ENCODE data around the gene DYNLT5. TPM values are rescaled to one million over a fixed set of nuclear protein-coding genes. Genes with fewer than 3 reads are reported as not detected.
"Not testable (repeated sequence)": the region's sequence is repeated elsewhere in the genome, so short reads cannot be mapped to it uniquely, and the experiment has no call there.

DYNLT5 gene, protein sequence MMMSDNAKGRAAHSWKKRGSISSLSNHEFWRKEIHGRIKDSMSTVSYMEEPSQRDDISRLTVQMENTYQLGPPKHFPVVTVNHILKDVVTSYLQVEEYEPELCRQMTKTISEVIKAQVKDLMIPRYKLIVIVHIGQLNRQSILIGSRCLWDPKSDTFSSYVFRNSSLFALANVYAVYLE
- 4.6 TPM for total RNA-seq
- long read RNA-seq, partial matches to known transcripts = 0 of 1 reads
- long read RNA-seq, other reads (novel, unspliced or antisense) = 0 of 1 reads

- peak; percentile 83 for DNase-seq
- intact Hi-C loops (cut with DNase I) = no loop called here
- ATAC-seq (ENCODE audit: poor library complexity) = peak; percentile 93
These were observed at the start of gene DYNLT5 for GRCh38 chr1:66752000-66752592. Gene DYNLT5 (plus strand): TSS chr1:66752459. CDS start chr1:66754659, 2,200 bp downstream.

DNA sequence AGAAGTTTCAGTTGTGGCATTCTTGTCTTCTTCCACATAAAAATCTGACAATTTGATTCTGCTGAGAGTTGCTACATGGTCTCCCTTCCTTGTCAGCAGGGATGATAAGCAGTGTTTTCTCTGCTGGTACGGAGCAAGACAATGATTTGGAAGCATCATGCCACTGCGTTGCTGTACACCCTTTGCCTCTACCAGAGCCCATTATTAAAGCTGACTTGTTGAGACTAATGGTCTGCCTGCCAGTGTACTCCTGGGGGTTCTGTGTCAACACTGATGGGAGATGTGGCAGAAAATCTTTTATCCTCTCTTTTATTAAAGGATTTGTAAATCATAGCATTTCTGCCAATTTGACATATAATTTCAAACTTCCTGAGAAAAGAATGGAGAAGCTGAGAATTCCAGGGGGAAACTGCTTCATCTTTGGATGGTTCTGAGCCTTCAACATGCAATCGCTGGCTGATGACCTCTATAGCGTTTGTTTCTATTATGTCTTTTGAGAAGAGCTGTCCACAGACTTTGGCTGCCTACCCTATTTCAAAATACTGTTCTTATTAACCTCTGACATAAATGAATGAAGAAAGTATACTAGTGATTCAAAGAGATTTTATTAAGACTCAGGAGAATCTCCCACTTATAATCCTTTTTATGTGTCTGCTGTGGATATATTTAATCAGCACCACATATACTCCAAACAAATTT is 47.9 kb upstream of the DYNLT5 start:
- intact Hi-C loops (cut with DNase I) = no loop called here
- DNase-seq (no peak), ATAC-seq (ENCODE audit: poor library complexity) (no peak)

GRCh38 chr1:66705110-66705509 is 47.1 kb upstream of the DYNLT5 start:
- intact Hi-C loops (cut with DNase I) = no loop called here
- ATAC-seq (ENCODE audit: poor library complexity) = no peak

DNA sequence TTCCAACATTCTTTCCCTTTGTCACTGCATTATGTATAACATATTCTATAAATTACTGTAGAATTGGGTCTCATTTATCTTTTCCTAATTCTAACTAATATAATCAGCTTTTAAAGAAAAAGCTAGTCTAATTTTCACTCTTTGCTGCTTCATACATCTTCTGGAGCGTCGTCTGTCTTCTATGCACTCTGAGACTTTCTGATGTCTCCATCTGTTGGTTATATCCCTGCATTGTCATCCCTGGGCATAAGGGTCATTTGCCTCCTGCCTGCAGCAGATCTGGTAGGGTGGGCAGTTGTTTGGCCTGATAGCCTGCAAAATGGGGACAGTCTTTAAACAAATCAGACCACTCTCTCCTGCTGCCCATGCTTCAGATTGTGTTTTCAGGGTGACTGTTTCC is 40.8 kb upstream of the DYNLT5 start:
- ATAC-seq (ENCODE audit: poor library complexity) = no peak
- intact Hi-C loops (cut with DNase I) = no loop called here
- DNase-seq = no peak

More at GRCh38 chr1:66705110-66705509, 47.1 kb upstream of the DYNLT5 start:
- no peak for DNase-seq

DNA sequence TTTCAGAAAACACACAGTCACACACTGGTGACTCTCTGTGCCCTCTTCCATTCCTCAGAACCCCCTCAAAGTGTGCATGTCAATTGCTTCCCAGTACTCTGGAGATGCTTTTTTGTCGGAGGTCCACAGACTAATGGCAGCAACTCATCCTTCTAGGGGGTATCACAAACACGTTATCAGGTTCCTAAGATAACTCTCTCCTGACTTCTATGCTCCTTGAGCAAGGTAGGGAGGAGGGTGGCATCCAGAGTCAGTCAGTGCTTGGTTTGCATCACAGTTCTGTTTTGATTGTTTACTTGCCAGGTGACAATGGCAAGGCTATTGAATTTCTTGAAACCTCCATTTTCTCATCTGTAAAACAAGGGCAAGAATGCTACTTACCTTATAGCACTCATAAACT is 39.4 kb upstream of the DYNLT5 start:
- DNase-seq (no peak), ATAC-seq (ENCODE audit: poor library complexity) (no peak)
- intact Hi-C loops (cut with DNase I) = no loop called here

DNA sequence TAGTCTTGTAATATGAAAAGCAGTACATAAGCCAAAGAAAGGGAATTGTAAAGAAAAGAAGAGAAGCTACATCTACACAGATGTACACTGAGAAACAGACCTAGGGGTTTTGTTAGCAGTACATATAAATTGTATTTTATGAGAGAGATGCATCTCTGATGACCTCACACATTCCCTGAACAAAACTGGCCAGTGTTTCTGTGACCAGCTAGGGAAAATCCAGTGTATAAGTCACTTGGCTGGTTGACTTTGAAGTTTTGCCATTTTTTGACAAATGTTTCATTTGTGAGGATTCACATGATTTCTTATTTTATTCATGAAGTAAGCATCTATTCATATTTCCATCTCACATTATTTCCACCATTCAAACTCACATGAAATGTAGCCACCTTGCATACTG is 28.3 kb upstream of the DYNLT5 start:
- intact Hi-C loops (cut with DNase I) = loop anchor here (10.0 kb wide), 1 partner anchor 219 kb away; no protein-coding TSS in a partner anchor
- DNase-seq = no peak

DNA sequence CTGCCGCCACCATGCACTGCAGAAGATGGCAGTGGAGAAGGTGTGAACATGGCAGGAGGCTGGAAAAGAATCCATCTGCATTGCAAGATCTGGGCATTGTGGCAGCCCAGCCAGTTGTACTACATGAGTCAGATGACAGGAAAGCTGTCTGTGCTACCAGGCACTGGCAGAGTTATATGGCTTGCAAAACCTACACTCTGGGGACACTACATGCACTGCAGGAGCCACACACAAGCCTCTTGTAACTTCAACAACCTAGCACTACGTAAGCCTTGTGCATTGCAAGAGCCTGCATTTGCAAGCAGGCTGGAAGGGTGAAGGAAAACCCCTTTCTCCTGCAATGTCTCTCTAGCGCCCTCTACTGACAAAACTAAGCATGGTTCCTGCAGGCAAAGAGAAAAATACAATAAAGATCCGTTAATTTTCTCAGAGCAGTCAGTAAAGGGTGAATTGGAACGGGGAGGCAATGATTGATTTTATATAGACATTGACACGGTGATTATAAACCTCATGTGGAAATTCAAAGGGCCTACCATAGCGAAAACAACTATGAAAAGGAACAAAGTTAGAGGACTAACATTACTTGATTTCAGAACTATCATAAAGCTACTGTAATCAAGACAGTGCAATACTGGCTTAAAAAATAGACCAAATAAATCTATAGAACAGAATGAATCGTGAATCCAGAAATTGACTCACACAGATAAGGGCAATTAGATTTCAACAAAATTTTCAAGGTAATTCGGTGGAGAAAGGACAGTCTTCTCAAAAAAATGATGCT is 26.2 kb upstream of the DYNLT5 start:
- intact Hi-C loops (cut with DNase I) = loop anchor here (10.0 kb wide), 1 partner anchor 221 kb away; no protein-coding TSS in a partner anchor

More for the DNA sequence above, 28.3 kb upstream of the DYNLT5 start:
- no peak for ATAC-seq (ENCODE audit: poor library complexity)

GRCh38 chr1:66728021-66728420 is 24.2 kb upstream of the DYNLT5 start:
- DNase-seq (no peak), ATAC-seq (ENCODE audit: poor library complexity) (no peak)
- intact Hi-C loops (cut with DNase I) = loop anchor here (10.0 kb wide), 1 partner anchor 223 kb away; no protein-coding TSS in a partner anchor

More for the DNA sequence above, 26.2 kb upstream of the DYNLT5 start:
- ATAC-seq (ENCODE audit: poor library complexity) (peak; percentile 80), DNase-seq (no peak)

DNA sequence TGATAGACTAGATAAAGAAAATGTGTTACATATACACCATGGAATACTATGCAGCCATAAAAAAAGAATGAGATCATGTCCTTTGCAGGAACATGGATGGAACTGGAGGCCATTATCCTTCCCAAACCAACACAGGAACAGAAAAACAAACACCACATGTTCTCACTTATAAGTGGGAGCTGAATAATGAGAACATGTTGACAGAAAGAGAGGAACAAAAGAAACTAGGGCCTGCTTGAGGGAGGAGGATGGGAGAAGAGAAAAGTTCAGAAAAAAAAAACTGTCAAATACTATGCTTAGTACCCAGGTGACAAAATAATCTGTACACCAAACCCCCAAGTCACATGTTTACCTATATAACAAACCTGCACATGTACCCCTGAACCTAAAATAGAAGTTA is 23.5 kb upstream of the DYNLT5 start:
- DNase-seq; ATAC-seq (ENCODE audit: poor library complexity): not testable (repeated sequence)
- intact Hi-C loops (cut with DNase I) = loop anchor here (10.0 kb wide), 1 partner anchor 224 kb away; no protein-coding TSS in a partner anchor

DNA sequence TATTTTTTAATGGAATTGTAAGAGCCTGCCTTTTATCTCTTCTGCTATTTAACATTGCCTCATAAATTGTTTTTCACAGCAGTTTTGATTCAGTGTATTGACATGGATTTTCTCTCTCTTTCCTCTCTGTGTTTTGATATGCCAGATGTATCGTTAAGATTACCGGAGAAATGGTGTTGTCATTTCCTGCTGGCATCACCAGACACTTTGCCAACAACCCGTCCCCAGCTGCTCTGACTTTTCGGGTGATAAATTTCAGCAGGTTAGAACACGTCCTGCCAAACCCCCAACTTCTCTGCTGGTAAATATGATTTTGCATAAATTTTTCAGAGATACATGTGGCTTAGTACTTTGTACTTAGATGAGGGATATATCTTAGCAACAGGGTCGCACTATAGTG is 23.1 kb upstream of the DYNLT5 start:
- intact Hi-C loops (cut with DNase I) = loop anchor here (10.0 kb wide), 1 partner anchor 224 kb away; no protein-coding TSS in a partner anchor
- ATAC-seq (ENCODE audit: poor library complexity) = no peak
- no peak for DNase-seq

- ATAC-seq (ENCODE audit: poor library complexity) (no peak), DNase-seq (no peak)
- intact Hi-C loops (cut with DNase I) = loop anchor here (10.0 kb wide), 1 partner anchor 225 kb away; no protein-coding TSS in a partner anchor
These were observed 22.7 kb upstream of the DYNLT5 start for GRCh38 chr1:66729523-66729922.

DNA sequence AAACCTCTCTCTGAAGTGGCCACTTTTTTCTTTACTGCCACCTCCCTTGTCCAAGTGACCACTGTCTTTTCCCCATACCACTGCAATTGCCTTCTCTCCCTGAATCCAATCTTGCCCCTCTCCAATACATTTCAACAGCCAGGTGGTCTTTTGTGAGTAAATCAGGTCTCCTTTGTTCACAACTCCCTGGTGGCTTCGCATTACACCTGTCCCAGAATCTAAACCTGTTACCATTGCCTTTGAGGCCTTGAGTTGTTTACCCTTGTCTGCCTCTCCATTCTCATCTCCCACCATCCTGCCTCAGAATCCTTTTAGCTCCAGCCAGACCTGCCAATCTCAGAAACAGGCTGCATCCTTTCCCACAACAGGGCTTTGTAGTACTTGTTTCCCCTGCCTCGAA is 21.8 kb upstream of the DYNLT5 start:
- ATAC-seq (ENCODE audit: poor library complexity) = no peak
- intact Hi-C loops (cut with DNase I) = no loop called here
- no peak for DNase-seq

DNA sequence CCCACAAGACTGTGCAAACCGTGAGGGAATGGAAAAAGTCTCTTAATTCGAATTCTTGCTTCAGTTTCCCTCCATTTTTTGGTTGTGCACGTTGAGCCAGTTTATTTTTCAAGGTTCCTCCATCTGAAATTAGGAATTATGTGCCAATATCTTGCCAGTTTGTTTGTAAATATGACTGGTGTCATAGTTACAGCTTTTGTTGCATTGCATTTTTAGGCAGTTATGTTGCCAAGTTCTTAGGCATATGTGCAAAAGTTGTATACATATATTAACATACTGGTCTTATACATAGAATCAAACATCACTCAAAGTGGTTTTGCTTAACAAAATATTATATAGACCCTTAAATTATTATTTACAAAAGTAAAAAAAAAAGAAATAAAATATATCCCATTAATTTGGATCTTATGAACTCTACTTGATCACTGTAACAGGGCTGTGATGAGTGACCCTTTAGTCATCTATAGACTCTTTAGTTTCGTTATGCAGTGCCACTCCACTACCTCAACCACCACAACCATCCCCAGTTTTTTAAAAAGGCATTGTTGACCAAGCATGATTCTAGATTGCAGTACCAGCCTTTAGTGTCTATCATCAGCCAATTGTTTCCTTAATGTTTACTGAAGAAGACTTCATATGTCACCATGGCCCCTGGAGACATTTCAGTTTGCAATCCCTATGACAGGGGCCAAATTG is 20.9 kb upstream of the DYNLT5 start:
- no peak for DNase-seq
- ATAC-seq (ENCODE audit: poor library complexity) = no peak
- intact Hi-C loops (cut with DNase I) = no loop called here

GRCh38 chr1:66732407-66733166 is 19.7 kb upstream of the DYNLT5 start:
- DNase-seq = no peak
- no peak for ATAC-seq (ENCODE audit: poor library complexity)
- intact Hi-C loops (cut with DNase I) = no loop called here

GRCh38 chr1:66733348-66734017 is 18.8 kb upstream of the DYNLT5 start:
- DNase-seq (no peak), ATAC-seq (ENCODE audit: poor library complexity) (no peak)
- intact Hi-C loops (cut with DNase I) = no loop called here

DNA sequence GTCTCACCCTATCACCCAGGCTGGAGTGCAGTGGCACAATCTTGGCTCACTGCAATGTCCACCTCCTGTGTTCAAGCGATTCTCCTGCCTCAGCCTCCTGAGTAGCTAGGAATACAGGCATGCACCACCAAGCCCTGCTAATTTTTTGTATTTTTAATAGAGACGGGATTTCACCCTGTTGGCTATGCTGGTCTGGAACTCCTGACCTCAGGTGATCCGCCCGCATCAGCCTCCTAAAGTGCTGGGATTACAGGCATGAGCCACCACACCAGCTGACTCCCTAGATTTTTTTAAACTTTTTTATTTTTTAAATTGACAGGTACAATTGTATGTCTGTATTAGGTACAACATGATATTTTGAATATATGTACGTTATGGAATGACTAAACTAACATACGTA is 17.7 kb upstream of the DYNLT5 start:
- intact Hi-C loops (cut with DNase I); ATAC-seq (ENCODE audit: poor library complexity): not testable (repeated sequence)

DNA sequence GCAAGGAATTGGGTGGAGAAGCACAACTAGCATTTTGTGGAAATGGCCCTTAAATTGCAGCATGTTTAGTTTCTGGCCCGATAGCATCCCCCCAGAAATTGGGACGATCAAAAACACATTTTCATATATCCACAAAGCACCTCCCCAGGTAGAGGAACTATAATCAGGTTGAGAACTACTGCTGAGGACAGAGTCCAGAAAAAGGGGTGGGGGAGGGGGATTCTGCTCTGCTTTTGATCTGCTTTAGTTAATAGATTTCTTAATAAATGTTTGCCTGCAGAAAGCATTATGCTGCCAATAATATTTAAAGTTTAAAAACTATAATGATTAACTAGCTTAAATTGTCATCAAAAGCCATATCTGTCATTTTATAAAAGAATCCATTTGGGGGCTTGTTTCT is 14.4 kb upstream of the DYNLT5 start:
- no peak for ATAC-seq (ENCODE audit: poor library complexity)
- no peak for DNase-seq
- intact Hi-C loops (cut with DNase I) = no loop called here

More for the DNA sequence above, 17.7 kb upstream of the DYNLT5 start:
- not testable (repeated sequence) for DNase-seq
